WTC11 (cell line): Measurements from ENCODE around the gene STXBP2. TPM values are rescaled to one million over a fixed set of nuclear protein-coding genes. Genes with fewer than 3 reads are reported as not detected.

Experiments
- ATAC-seq: fragments of 200-7000 bp; cut with Tn5 transposase; 2 replicates; pipeline ENCODE4 v1.10.0; 2021; ENCODE audit warnings: mild to moderate bottlenecking, moderate library complexity
- CTCF ChIA-PET: fragments of 300-600 bp; sonication (Branson Sonifier 250); formaldehyde crosslinking; loops from one replicate; lab custom pipeline; 2021; ENCODE audit warnings: antibody characterized with exemption; lab: Charles Lee
- POLR2A ChIA-PET: fragments of 350-600 bp; sonication (Branson Sonifier 250); formaldehyde crosslinking; loops from one replicate; lab custom pipeline; 2021; ENCODE audit warnings: antibody characterized with exemption; lab: Charles Lee
- DNase-seq: peaks from one replicate; pipeline ENCODE4 v3.0.0; 2021; ENCODE audit warnings: low spot score
- H3K27ac Mint-ChIP-seq: 2 replicates; pipeline ENCODE4 v1.8.0; 2021; ENCODE audit warnings: mixed read lengths
- H3K27me3 Mint-ChIP-seq: 2 replicates; pipeline ENCODE4 v1.8.0; 2021; ENCODE audit warnings: low read depth, mild to moderate bottlenecking, moderate library complexity, mixed read lengths
- H3K36me3 Mint-ChIP-seq: 2 replicates; pipeline ENCODE4 v1.8.0; 2021; ENCODE audit warnings: mixed read lengths
- H3K4me1 Mint-ChIP-seq: 2 replicates; pipeline ENCODE4 v1.8.0; 2022; ENCODE audit warnings: mixed read lengths
- H3K4me3 Mint-ChIP-seq: 2 replicates; pipeline ENCODE4 v1.8.0; 2021; ENCODE audit warnings: mild to moderate bottlenecking, moderate library complexity, mixed read lengths
- H3K9me3 Mint-ChIP-seq: 2 replicates; pipeline ENCODE4 v1.8.0; 2021; ENCODE audit warnings: mixed read lengths
- GRHL2 ChIP-seq: fragments of 250-450 bp; sonication (Bioruptor Pico); IDR thresholded peaks from 2 replicates; pipeline ENCODE4 v1.8.0; 2022; ENCODE audit warnings: mild to moderate bottlenecking, moderate library complexity; ENCODE audit not compliant: insufficient replicate concordance, severe bottlenecking
- JAZF1 ChIP-seq: fragments of 250-450 bp; sonication (Bioruptor Pico); IDR thresholded peaks from 2 replicates; pipeline ENCODE4 v1.9.0; 2021; ENCODE audit warnings: moderate library complexity, mild to moderate bottlenecking, inconsistent platforms
- NFATC4 ChIP-seq: fragments of 250-450 bp; sonication (Bioruptor Pico); IDR thresholded peaks from 2 replicates; pipeline ENCODE4 v1.9.0; 2021; ENCODE audit warnings: mild to moderate bottlenecking
- NFYB ChIP-seq: sonication (generic); formaldehyde crosslinking; conservative IDR thresholded peaks from 2 replicates; pipeline ENCODE4 v1.8.0; 2022; ENCODE audit warnings: low read depth, missing genetic modification reagents
- PRDM15 ChIP-seq: sonication (generic); formaldehyde crosslinking; IDR thresholded peaks from 2 replicates; pipeline ENCODE4 v1.8.0; 2022; ENCODE audit warnings: missing genetic modification reagents
- SMAD4 ChIP-seq: sonication (generic); formaldehyde crosslinking; IDR thresholded peaks from 2 replicates; pipeline ENCODE4 v1.8.0; 2022; ENCODE audit warnings: mild to moderate bottlenecking, missing genetic modification reagents
- TCF7 ChIP-seq: sonication (generic); formaldehyde crosslinking; IDR thresholded peaks from 2 replicates; pipeline ENCODE4 v1.8.0; 2022; ENCODE audit warnings: mild to moderate bottlenecking, low read depth, missing genetic modification reagents, moderate library complexity
- ZNF512 ChIP-seq: sonication (generic); formaldehyde crosslinking; IDR thresholded peaks from 2 replicates; pipeline ENCODE4 v1.8.1; 2022; ENCODE audit warnings: missing genetic modification reagents, borderline replicate concordance
- total RNA-seq: library from RNA; stranded (reverse); gene quantifications from 3 replicates; pipeline ENCODE4 v1.2.3, GENCODE V29; 2021
- TF ChIP-seq, protein P1 (sequence below): fragments of 200-600 bp; IDR thresholded peaks from 2 replicates; pipeline ENCODE4 v1.8.0; 2022; ENCODE audit warnings: antibody characterized with exemption
- TF ChIP-seq, protein P2 (sequence below): sonication (generic); formaldehyde crosslinking; IDR thresholded peaks from 2 replicates; pipeline ENCODE4 v1.8.0; 2023; ENCODE audit warnings: missing genetic modification reagents, mild to moderate bottlenecking, borderline replicate concordance
- TF ChIP-seq, protein P3 (sequence below): sonication (generic); formaldehyde crosslinking; IDR thresholded peaks from 2 replicates; pipeline ENCODE4 v1.8.1; 2023; ENCODE audit warnings: mild to moderate bottlenecking, moderate library complexity, missing genetic modification reagents
- TF ChIP-seq, protein P4 (sequence below): sonication (generic); formaldehyde crosslinking; IDR thresholded peaks from 2 replicates; pipeline ENCODE4 v1.8.1; 2023; ENCODE audit warnings: mild to moderate bottlenecking, missing genetic modification reagents, borderline replicate concordance
- TF ChIP-seq, protein P5 (sequence below): sonication (generic); formaldehyde crosslinking; IDR thresholded peaks from 2 replicates; pipeline ENCODE4 v1.8.1; 2022; ENCODE audit warnings: mild to moderate bottlenecking, missing genetic modification reagents, moderate library complexity, borderline replicate concordance

The STXBP2 gene
- total RNA-seq, 1 experiment from 2014 or later = 68.9 TPM

DNA sequence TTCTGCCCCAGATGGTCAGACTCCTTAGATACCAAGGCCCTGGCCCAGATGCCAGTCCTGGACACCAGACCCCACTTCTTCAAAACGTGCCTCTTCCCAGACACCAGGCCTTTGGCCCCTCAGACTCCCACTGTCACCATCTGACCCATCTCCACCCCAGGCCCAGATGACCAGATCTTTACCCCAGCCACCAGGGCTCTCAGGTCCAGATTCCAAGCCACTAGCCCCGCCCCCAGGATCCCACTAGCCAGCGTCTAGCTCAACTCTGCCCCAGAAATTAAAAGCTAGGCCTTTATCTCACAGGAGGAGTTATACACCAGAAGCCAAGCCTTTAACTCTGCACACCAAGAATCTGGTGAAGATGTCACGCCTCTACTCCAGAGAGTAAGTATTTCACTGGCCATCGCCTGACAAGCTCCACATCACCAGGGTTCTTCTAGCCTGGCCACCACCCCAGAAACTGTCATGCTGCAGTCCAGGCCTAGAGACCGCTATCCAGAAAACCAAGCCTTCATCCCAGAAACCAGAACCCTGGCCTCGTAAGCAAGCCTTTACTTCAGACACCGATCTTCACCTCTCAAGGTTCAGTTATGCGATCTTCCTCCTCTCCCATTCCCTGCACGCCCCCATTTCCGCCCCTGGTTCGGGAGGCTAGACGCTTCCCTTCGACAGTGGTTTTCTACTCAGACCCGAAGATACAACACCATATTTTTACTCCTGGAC is 8.2 kb upstream of the STXBP2 start:
- no peaks in the 10 kb centered on the region for H3K27me3 Mint-ChIP-seq
- peak overlapping the region; percentile 90 for H3K4me3 Mint-ChIP-seq
- DNase-seq = no peak
- ATAC-seq = no peak
- TF ChIP-seq PRDM15 (CRISPR knock-in tag) (no peak), SMAD4 (CRISPR knock-in tag) (no peak), ZNF512 (CRISPR knock-in tag) (no peak), JAZF1 (CRISPR knock-in tag) (no peak), NFYB (no peak), GRHL2 (no peak), NFATC4 (CRISPR knock-in tag) (no peak), TCF7 (no peak)
- TF ChIP-seq, protein P1, sequence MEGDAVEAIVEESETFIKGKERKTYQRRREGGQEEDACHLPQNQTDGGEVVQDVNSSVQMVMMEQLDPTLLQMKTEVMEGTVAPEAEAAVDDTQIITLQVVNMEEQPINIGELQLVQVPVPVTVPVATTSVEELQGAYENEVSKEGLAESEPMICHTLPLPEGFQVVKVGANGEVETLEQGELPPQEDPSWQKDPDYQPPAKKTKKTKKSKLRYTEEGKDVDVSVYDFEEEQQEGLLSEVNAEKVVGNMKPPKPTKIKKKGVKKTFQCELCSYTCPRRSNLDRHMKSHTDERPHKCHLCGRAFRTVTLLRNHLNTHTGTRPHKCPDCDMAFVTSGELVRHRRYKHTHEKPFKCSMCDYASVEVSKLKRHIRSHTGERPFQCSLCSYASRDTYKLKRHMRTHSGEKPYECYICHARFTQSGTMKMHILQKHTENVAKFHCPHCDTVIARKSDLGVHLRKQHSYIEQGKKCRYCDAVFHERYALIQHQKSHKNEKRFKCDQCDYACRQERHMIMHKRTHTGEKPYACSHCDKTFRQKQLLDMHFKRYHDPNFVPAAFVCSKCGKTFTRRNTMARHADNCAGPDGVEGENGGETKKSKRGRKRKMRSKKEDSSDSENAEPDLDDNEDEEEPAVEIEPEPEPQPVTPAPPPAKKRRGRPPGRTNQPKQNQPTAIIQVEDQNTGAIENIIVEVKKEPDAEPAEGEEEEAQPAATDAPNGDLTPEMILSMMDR = no peak
- TF ChIP-seq, protein P2, sequence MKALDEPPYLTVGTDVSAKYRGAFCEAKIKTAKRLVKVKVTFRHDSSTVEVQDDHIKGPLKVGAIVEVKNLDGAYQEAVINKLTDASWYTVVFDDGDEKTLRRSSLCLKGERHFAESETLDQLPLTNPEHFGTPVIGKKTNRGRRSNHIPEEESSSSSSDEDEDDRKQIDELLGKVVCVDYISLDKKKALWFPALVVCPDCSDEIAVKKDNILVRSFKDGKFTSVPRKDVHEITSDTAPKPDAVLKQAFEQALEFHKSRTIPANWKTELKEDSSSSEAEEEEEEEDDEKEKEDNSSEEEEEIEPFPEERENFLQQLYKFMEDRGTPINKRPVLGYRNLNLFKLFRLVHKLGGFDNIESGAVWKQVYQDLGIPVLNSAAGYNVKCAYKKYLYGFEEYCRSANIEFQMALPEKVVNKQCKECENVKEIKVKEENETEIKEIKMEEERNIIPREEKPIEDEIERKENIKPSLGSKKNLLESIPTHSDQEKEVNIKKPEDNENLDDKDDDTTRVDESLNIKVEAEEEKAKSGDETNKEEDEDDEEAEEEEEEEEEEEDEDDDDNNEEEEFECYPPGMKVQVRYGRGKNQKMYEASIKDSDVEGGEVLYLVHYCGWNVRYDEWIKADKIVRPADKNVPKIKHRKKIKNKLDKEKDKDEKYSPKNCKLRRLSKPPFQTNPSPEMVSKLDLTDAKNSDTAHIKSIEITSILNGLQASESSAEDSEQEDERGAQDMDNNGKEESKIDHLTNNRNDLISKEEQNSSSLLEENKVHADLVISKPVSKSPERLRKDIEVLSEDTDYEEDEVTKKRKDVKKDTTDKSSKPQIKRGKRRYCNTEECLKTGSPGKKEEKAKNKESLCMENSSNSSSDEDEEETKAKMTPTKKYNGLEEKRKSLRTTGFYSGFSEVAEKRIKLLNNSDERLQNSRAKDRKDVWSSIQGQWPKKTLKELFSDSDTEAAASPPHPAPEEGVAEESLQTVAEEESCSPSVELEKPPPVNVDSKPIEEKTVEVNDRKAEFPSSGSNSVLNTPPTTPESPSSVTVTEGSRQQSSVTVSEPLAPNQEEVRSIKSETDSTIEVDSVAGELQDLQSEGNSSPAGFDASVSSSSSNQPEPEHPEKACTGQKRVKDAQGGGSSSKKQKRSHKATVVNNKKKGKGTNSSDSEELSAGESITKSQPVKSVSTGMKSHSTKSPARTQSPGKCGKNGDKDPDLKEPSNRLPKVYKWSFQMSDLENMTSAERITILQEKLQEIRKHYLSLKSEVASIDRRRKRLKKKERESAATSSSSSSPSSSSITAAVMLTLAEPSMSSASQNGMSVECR (CRISPR knock-in tag) = no peak
- TF ChIP-seq, protein P3, sequence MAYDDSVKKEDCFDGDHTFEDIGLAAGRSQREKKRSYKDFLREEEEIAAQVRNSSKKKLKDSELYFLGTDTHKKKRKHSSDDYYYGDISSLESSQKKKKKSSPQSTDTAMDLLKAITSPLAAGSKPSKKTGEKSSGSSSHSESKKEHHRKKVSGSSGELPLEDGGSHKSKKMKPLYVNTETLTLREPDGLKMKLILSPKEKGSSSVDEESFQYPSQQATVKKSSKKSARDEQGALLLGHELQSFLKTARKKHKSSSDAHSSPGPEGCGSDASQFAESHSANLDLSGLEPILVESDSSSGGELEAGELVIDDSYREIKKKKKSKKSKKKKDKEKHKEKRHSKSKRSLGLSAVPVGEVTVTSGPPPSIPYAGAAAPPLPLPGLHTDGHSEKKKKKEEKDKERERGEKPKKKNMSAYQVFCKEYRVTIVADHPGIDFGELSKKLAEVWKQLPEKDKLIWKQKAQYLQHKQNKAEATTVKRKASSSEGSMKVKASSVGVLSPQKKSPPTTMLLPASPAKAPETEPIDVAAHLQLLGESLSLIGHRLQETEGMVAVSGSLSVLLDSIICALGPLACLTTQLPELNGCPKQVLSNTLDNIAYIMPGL = no peak
- TF ChIP-seq, protein P4, sequence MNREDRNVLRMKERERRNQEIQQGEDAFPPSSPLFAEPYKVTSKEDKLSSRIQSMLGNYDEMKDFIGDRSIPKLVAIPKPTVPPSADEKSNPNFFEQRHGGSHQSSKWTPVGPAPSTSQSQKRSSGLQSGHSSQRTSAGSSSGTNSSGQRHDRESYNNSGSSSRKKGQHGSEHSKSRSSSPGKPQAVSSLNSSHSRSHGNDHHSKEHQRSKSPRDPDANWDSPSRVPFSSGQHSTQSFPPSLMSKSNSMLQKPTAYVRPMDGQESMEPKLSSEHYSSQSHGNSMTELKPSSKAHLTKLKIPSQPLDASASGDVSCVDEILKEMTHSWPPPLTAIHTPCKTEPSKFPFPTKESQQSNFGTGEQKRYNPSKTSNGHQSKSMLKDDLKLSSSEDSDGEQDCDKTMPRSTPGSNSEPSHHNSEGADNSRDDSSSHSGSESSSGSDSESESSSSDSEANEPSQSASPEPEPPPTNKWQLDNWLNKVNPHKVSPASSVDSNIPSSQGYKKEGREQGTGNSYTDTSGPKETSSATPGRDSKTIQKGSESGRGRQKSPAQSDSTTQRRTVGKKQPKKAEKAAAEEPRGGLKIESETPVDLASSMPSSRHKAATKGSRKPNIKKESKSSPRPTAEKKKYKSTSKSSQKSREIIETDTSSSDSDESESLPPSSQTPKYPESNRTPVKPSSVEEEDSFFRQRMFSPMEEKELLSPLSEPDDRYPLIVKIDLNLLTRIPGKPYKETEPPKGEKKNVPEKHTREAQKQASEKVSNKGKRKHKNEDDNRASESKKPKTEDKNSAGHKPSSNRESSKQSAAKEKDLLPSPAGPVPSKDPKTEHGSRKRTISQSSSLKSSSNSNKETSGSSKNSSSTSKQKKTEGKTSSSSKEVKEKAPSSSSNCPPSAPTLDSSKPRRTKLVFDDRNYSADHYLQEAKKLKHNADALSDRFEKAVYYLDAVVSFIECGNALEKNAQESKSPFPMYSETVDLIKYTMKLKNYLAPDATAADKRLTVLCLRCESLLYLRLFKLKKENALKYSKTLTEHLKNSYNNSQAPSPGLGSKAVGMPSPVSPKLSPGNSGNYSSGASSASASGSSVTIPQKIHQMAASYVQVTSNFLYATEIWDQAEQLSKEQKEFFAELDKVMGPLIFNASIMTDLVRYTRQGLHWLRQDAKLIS = no peak
- TF ChIP-seq, protein P5, sequence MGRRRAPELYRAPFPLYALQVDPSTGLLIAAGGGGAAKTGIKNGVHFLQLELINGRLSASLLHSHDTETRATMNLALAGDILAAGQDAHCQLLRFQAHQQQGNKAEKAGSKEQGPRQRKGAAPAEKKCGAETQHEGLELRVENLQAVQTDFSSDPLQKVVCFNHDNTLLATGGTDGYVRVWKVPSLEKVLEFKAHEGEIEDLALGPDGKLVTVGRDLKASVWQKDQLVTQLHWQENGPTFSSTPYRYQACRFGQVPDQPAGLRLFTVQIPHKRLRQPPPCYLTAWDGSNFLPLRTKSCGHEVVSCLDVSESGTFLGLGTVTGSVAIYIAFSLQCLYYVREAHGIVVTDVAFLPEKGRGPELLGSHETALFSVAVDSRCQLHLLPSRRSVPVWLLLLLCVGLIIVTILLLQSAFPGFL (CRISPR knock-in tag) = no peak
- ChIA-PET CTCF (interaction anchor here (0.7 to 2.5 kb wide), 12 partner anchors 9 to 527 kb away, joined by 3 to 32 read pairs (median 4); partner anchors contain the start of gene TRAPPC5), POLR2A (interaction anchor here (0.5 to 1.1 kb wide), 2 partner anchors 23 to 1125 kb away, joined by 3 to 8 read pairs; no protein-coding TSS in a partner anchor)
- H3K4me1 Mint-ChIP-seq = peaks cover 24% of the 10 kb centered on the region
- H3K9me3 Mint-ChIP-seq = no peaks in the 10 kb centered on the region
- H3K27ac Mint-ChIP-seq = peak overlapping the region; percentile 98
- peaks cover 12% of the 10 kb centered on the region for H3K36me3 Mint-ChIP-seq
